Parathyroid adenoma (tissue), 2 donors: ENCODE measurements around the gene MAN1A1.

Source experiments
- H2AFZ ChIP-seq: fragments of 300-600 bp; sonication (generic); one replicate; pipeline ENCODE4 v1.7.0; 2017; ENCODE audit warnings: antibody characterized with exemption, mild to moderate bottlenecking
- H3K27ac ChIP-seq: fragments of 300-600 bp; sonication (generic); one replicate; pipeline ENCODE4 v1.7.0; 2017
- H3K27me3 ChIP-seq: fragments of 300-600 bp; sonication (generic); one replicate; pipeline ENCODE4 v1.7.0; 2017; ENCODE audit warnings: low read length; ENCODE audit not compliant: control insufficient read depth, insufficient read depth
- H3K36me3 ChIP-seq: fragments of 300-600 bp; sonication (generic); one replicate; pipeline ENCODE4 v1.7.0; 2017; ENCODE audit warnings: low read length; ENCODE audit not compliant: control insufficient read depth, insufficient read depth
- H3K4me1 ChIP-seq: fragments of 300-600 bp; sonication (generic); one replicate; pipeline ENCODE4 v1.7.0; 2017; ENCODE audit warnings: control low read depth
- H3K4me2 ChIP-seq: fragments of 300-600 bp; sonication (generic); one replicate; pipeline ENCODE4 v1.7.0; 2017; ENCODE audit warnings: low read length
- H3K4me3 ChIP-seq: fragments of 300-600 bp; sonication (generic); one replicate; pipeline ENCODE4 v1.7.0; 2017; ENCODE audit warnings: low read depth, low read length
- H3K79me2 ChIP-seq: fragments of 300-600 bp; sonication (generic); one replicate; pipeline ENCODE4 v1.7.0; 2017; ENCODE audit warnings: control low read depth
- H3K9ac ChIP-seq: fragments of 300-600 bp; sonication (generic); one replicate; pipeline ENCODE4 v1.7.0; 2017; ENCODE audit warnings: mild to moderate bottlenecking
- H3K9me3 ChIP-seq: fragments of 300-600 bp; sonication (generic); one replicate; pipeline ENCODE4 v1.7.0; 2017; ENCODE audit warnings: low read length; ENCODE audit not compliant: control insufficient read depth
- CTCF ChIP-seq: fragments of 300-600 bp; sonication (generic); IDR thresholded peaks from one replicate; pipeline ENCODE4 v1.7.0; 2017; ENCODE audit warnings: antibody characterized with exemption, mild to moderate bottlenecking
- donor health status: primary hyperparathyroidism.

MAN1A1 gene

GRCh38 chr6:119189498-119189897, 160.1 kb downstream of the MAN1A1 start:
- Histone ChIP-seq H2AFZ (no peak overlapping the region), H3K4me2 (no peak overlapping the region), H3K36me3 (no peaks in the 10 kb centered on the region), H3K27ac (no peak overlapping the region), H3K9me3 (no peaks in the 10 kb centered on the region), H3K27me3 (no peaks in the 10 kb centered on the region), H3K4me1 (no peaks in the 10 kb centered on the region), H3K4me3 (no peak overlapping the region), H3K79me2 (no peaks in the 10 kb centered on the region), H3K9ac (no peak overlapping the region)
- no peak for TF ChIP-seq CTCF

GRCh38 chr6:119187596-119187995, 162.0 kb downstream of the MAN1A1 start:
- Histone ChIP-seq H3K27me3 (no peaks in the 10 kb centered on the region), H3K4me2 (no peak overlapping the region), H3K79me2 (no peaks in the 10 kb centered on the region), H3K4me1 (no peaks in the 10 kb centered on the region), H3K9me3 (no peaks in the 10 kb centered on the region), H2AFZ (no peak overlapping the region), H3K27ac (no peak overlapping the region), H3K4me3 (no peak overlapping the region), H3K9ac (no peak overlapping the region), H3K36me3 (no peaks in the 10 kb centered on the region)
- no peak for TF ChIP-seq CTCF

- no peak overlapping the region for H3K4me2 ChIP-seq
- no peaks in the 10 kb centered on the region for H3K79me2 ChIP-seq
- no peaks in the 10 kb centered on the region for H3K9me3 ChIP-seq
- no peak overlapping the region for H2AFZ ChIP-seq
- H3K36me3 ChIP-seq: no peaks in the 10 kb centered on the region
- H3K27ac ChIP-seq: no peak overlapping the region
- H3K4me1 ChIP-seq: no peaks in the 10 kb centered on the region
- H3K9ac ChIP-seq: no peak overlapping the region
- no peaks in the 10 kb centered on the region for H3K27me3 ChIP-seq
- H3K4me3 ChIP-seq: no peak overlapping the region
- TF ChIP-seq CTCF: no peak
Measured at GRCh38 chr6:119186490-119186889, 163.1 kb downstream of the MAN1A1 start.

- H3K4me1 ChIP-seq: no peaks in the 10 kb centered on the region
- H3K79me2 ChIP-seq: no peaks in the 10 kb centered on the region
- H3K9me3 ChIP-seq: no peaks in the 10 kb centered on the region
- H3K9ac ChIP-seq: no peak overlapping the region
- no peak overlapping the region for H3K4me2 ChIP-seq
- H2AFZ ChIP-seq: no peak overlapping the region
- no peak for TF ChIP-seq CTCF
- no peaks in the 10 kb centered on the region for H3K27me3 ChIP-seq
- no peaks in the 10 kb centered on the region for H3K36me3 ChIP-seq
- H3K4me3 ChIP-seq: no peak overlapping the region
- H3K27ac ChIP-seq: no peak overlapping the region
Measured at GRCh38 chr6:119184008-119184648, 165.4 kb downstream of the MAN1A1 start.

GRCh38 chr6:119183457-119183856, 166.1 kb downstream of the MAN1A1 start:
- TF ChIP-seq CTCF: no peak

More at GRCh38 chr6:119183457-119183856, 166.1 kb downstream of the MAN1A1 start:
- Histone ChIP-seq H3K36me3 (no peaks in the 10 kb centered on the region), H3K27ac (no peak overlapping the region), H3K9me3 (no peaks in the 10 kb centered on the region), H3K27me3 (no peaks in the 10 kb centered on the region), H3K79me2 (no peaks in the 10 kb centered on the region), H2AFZ (no peak overlapping the region), H3K4me2 (no peak overlapping the region), H3K9ac (no peak overlapping the region), H3K4me1 (no peaks in the 10 kb centered on the region), H3K4me3 (no peak overlapping the region)
